ENCODE results near the gene SLC27A1. TPM values are rescaled to one million over a fixed set of nuclear protein-coding genes. Genes with fewer than 3 reads are reported as not detected.
A peak's percentile ranks its signal among the peaks of the same experiment; 100 is the strongest.
"Not testable (repeated sequence)": the region's sequence is repeated elsewhere in the genome, so short reads cannot be mapped to it uniquely, and the experiment has no call there.

Gene SLC27A1
- total RNA-seq, 2 experiments from 2014 or later = 2.2 to 2.7 TPM

- DNase-seq (no peak), ATAC-seq (no peak)
- Mint-ChIP-seq H3K27ac (no peak within 1 kb of the TSS), H3K4me1 (no peaks in the 10 kb centered on the region), H3K27me3 (peaks cover 17% of the 10 kb centered on the region), H3K36me3 (ENCODE audit: low read depth) (no peaks in the 10 kb centered on the region), H3K9me3 (ENCODE audit: low read depth) (no peaks in the 10 kb centered on the region), H3K4me3 (no peak within 1 kb of the TSS)
- POLR2A ChIA-PET = no interaction called here
- CTCF ChIA-PET = interaction anchor here (1.1 to 1.4 kb wide), 2 partner anchors 10 to 26 kb away, joined by 3 to 6 read pairs; no protein-coding TSS in a partner anchor
- intact Hi-C loops (cut with DNase I, micrococcal nuclease) = no loop called here
Measured at GRCh38 chr19:17460372-17461230, 9.7 kb upstream of the SLC27A1 start, which contains the start of gene NXNL1. TSS of gene NXNL1 (minus strand) at chr19:17460926. CDS start at chr19:17460869, 57 bp downstream.

- no peaks in the 10 kb centered on the region for H3K9me3 Mint-ChIP-seq (ENCODE audit: low read depth)
- no peaks in the 10 kb centered on the region for H3K36me3 Mint-ChIP-seq (ENCODE audit: low read depth)
- no peak overlapping the region for H3K27ac Mint-ChIP-seq
- ChIA-PET POLR2A (no interaction called here), CTCF (interaction anchor here (0.6 to 2.7 kb wide), 13 partner anchors 10 to 139 kb away, joined by 3 to 9 read pairs (median 4); no protein-coding TSS in a partner anchor)
- H3K4me3 Mint-ChIP-seq = no peak overlapping the region
- intact Hi-C loops (cut with DNase I, micrococcal nuclease) = loop anchor here (1.0 to 5.0 kb wide), 9 partner anchors 13 to 205 kb away; partner anchors contain the start of genes CCDC194 (in 1 of the 2) and GTPBP3 (in 1 of the 2)
- no peak for DNase-seq
- no peaks in the 10 kb centered on the region for H3K27me3 Mint-ChIP-seq
- ATAC-seq = no peak
- peaks cover 18% of the 10 kb centered on the region for H3K4me1 Mint-ChIP-seq
Measured at GRCh38 chr19:17466487-17466850, 3.9 kb upstream of the SLC27A1 start.

- ChIA-PET CTCF (interaction anchor here (0.6 to 0.8 kb wide), 2 partner anchors 33 to 291 kb away, joined by 3 read pairs; no protein-coding TSS in a partner anchor), POLR2A (no interaction called here)
- no peak for DNase-seq
- intact Hi-C loops (cut with DNase I, micrococcal nuclease) = loop anchor here (2.0 to 5.0 kb wide), 4 partner anchors 15 to 175 kb away; partner anchors contain the start of genes CCDC194 (in 1 of the 2) and GTPBP3 (in 1 of the 2)
- no peaks in the 10 kb centered on the region for H3K27me3 Mint-ChIP-seq
- H3K4me1 Mint-ChIP-seq = peaks cover 18% of the 10 kb centered on the region
- no peak for ATAC-seq
- no peaks in the 10 kb centered on the region for H3K9me3 Mint-ChIP-seq (ENCODE audit: low read depth)
- no peak overlapping the region for H3K27ac Mint-ChIP-seq
- no peak overlapping the region for H3K4me3 Mint-ChIP-seq
- H3K36me3 Mint-ChIP-seq (ENCODE audit: low read depth) = no peaks in the 10 kb centered on the region
Measured at GRCh38 chr19:17467471-17468301, 2.6 kb upstream of the SLC27A1 start.

GRCh38 chr19:17468302-17469091, 1.8 kb upstream of the SLC27A1 start:
- intact Hi-C loops (cut with DNase I, micrococcal nuclease) = loop anchor here (5.0 kb wide), 3 partner anchors 76 to 176 kb away; partner anchors contain the start of genes CCDC194 (in 1 of the 2) and GTPBP3 (in 1 of the 2)
- Mint-ChIP-seq H3K27ac (no peak overlapping the region), H3K9me3 (ENCODE audit: low read depth) (no peaks in the 10 kb centered on the region), H3K27me3 (no peaks in the 10 kb centered on the region), H3K4me1 (peaks cover 25% of the 10 kb centered on the region), H3K36me3 (ENCODE audit: low read depth) (no peaks in the 10 kb centered on the region), H3K4me3 (peak overlapping the region; percentile 86)
- ChIA-PET POLR2A (no interaction called here), CTCF (interaction anchor here (0.7 to 0.9 kb wide), 4 partner anchors 17 to 81 kb away, joined by 3 to 4 read pairs (median 3); partner anchors contain the start of gene BST2)
- DNase-seq (no peak), ATAC-seq (no peak)

GRCh38 chr19:17469092-17469480, 1.2 kb upstream of the SLC27A1 start:
- ATAC-seq (no peak), DNase-seq (no peak)
- H3K4me1 Mint-ChIP-seq = peaks cover 25% of the 10 kb centered on the region
- POLR2A ChIA-PET = interaction anchor here (0.5 kb wide), 1 partner anchor 42 kb away, joined by 6 read pairs; no protein-coding TSS in a partner anchor
- peak overlapping the region; percentile 86 for H3K4me3 Mint-ChIP-seq
- no peaks in the 10 kb centered on the region for H3K36me3 Mint-ChIP-seq (ENCODE audit: low read depth)
- CTCF ChIA-PET = interaction anchor here (0.7 to 0.9 kb wide), 3 partner anchors 17 to 80 kb away, joined by 3 to 4 read pairs (median 3); partner anchors contain the start of gene BST2
- H3K27ac Mint-ChIP-seq = peak overlapping the region; percentile 29
- no peaks in the 10 kb centered on the region for H3K27me3 Mint-ChIP-seq
- intact Hi-C loops (cut with DNase I, micrococcal nuclease) = loop anchor here (5.0 kb wide), 3 partner anchors 77 to 177 kb away; partner anchors contain the start of genes CCDC194 (in 1 of the 2) and GTPBP3 (in 1 of the 2)
- H3K9me3 Mint-ChIP-seq (ENCODE audit: low read depth) = no peaks in the 10 kb centered on the region

- H3K36me3 Mint-ChIP-seq (ENCODE audit: low read depth) = no peaks in the 10 kb centered on the region
- H3K4me3 Mint-ChIP-seq = peak overlapping the region; percentile 86
- POLR2A ChIA-PET = interaction anchor here (0.5 kb wide), 1 partner anchor 41 kb away, joined by 6 read pairs; no protein-coding TSS in a partner anchor
- peak overlapping the region; percentile 91 for H3K27ac Mint-ChIP-seq
- ATAC-seq = peak; percentile 87
- CTCF ChIA-PET = interaction anchor here (0.7 to 2.6 kb wide), 4 partner anchors 18 to 79 kb away, joined by 3 to 9 read pairs (median 4); partner anchors contain the start of gene BST2
- intact Hi-C loops (cut with DNase I, micrococcal nuclease) = loop anchor here (1.0 to 5.0 kb wide), 16 partner anchors 16 to 394 kb away; partner anchors contain the start of genes BABAM1 (in 1 of the 2), CCDC194 (in 1 of the 2), COLGALT1 (in 1 of the 2) and DDA1 (in 1 of the 2)
- no peaks in the 10 kb centered on the region for H3K9me3 Mint-ChIP-seq (ENCODE audit: low read depth)
- peak; percentile 95 for DNase-seq
- no peaks in the 10 kb centered on the region for H3K27me3 Mint-ChIP-seq
- peaks cover 25% of the 10 kb centered on the region for H3K4me1 Mint-ChIP-seq
Measured at GRCh38 chr19:17469481-17470067, 750 bp upstream of the SLC27A1 start.

GRCh38 chr19:17471410-17472125, 1.2 kb downstream of the SLC27A1 start:
- CTCF ChIA-PET = interaction anchor here (0.5 to 2.6 kb wide), 4 partner anchors 24 to 77 kb away, joined by 3 to 9 read pairs (median 3); partner anchors contain the start of gene CCDC194
- H3K27ac Mint-ChIP-seq = no peak overlapping the region
- intact Hi-C loops (cut with DNase I, micrococcal nuclease) = loop anchor here in 1 of 2 experiments (2.0 to 5.0 kb wide), 2 partner anchors 81 to 371 kb away; no protein-coding TSS in a partner anchor
- H3K27me3 Mint-ChIP-seq = no peaks in the 10 kb centered on the region
- H3K36me3 Mint-ChIP-seq (ENCODE audit: low read depth) = no peaks in the 10 kb centered on the region
- POLR2A ChIA-PET = no interaction called here
- no peak for ATAC-seq
- H3K4me1 Mint-ChIP-seq = peaks cover 21% of the 10 kb centered on the region
- H3K4me3 Mint-ChIP-seq = peak overlapping the region; percentile 86
- DNase-seq = no peak
- no peaks in the 10 kb centered on the region for H3K9me3 Mint-ChIP-seq (ENCODE audit: low read depth)

GRCh38 chr19:17473041-17473440, 2.7 kb downstream of the SLC27A1 start:
- H3K4me3 Mint-ChIP-seq = no peak overlapping the region

GRCh38 chr19:17475011-17475540, 4.8 kb downstream of the SLC27A1 start:
- intact Hi-C loops (cut with DNase I, micrococcal nuclease); ATAC-seq; POLR2A ChIA-PET; H3K36me3 Mint-ChIP-seq (ENCODE audit: low read depth); H3K27me3 Mint-ChIP-seq; H3K4me3 Mint-ChIP-seq; DNase-seq; H3K27ac Mint-ChIP-seq; H3K9me3 Mint-ChIP-seq (ENCODE audit: low read depth): not testable (repeated sequence)
- CTCF ChIA-PET = interaction anchor here (1.2 kb wide), 1 partner anchor 21 kb away, joined by 5 read pairs; no protein-coding TSS in a partner anchor
- H3K4me1 Mint-ChIP-seq = peaks cover 11% of the 10 kb centered on the region

More at GRCh38 chr19:17473041-17473440, 2.7 kb downstream of the SLC27A1 start:
- Mint-ChIP-seq H3K36me3 (ENCODE audit: low read depth) (no peaks in the 10 kb centered on the region), H3K4me1 (peaks cover 21% of the 10 kb centered on the region), H3K27me3 (no peaks in the 10 kb centered on the region), H3K9me3 (ENCODE audit: low read depth) (no peaks in the 10 kb centered on the region), H3K27ac (no peak overlapping the region)
- CTCF ChIA-PET = interaction anchor here (0.6 kb wide), 1 partner anchor 110 kb away, joined by 3 read pairs; no protein-coding TSS in a partner anchor
- intact Hi-C loops (cut with DNase I, micrococcal nuclease) = loop anchor here in 1 of 2 experiments (5.0 kb wide), 1 partner anchor 369 kb away; no protein-coding TSS in a partner anchor
- peak; percentile 51 for DNase-seq
- POLR2A ChIA-PET = no interaction called here
- no peak for ATAC-seq
